ENCODE data around the gene RNF181. TPM values are rescaled to one million over a fixed set of nuclear protein-coding genes. Genes with fewer than 3 reads are reported as not detected.

The RNF181 gene
- total and polyA plus RNA-seq, 2 of the 8 experiments (the other 6 are each of a cell fraction or from before 2014, with no cell fraction given): 97.2 to 514 TPM

DNA sequence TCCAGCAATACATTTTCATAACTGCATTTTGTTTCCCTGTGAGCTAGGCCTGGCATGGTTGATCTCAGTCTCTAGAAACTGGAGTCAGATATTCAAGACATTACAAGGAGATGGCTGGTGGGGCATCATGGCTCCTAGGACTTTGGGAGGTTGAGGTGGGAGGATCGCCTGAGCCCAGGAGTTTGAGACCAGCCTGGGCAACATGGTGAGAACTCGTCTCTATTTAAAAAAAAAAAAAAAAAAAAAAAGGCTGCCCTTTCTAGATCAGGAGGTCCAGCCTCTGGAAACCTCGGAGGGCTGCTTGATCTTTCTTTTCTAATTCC lies 18.5 kb upstream of the RNF181 start (continued):
- TF ChIP-seq GABPA (IDR thresholded peaks at IDR 0.05; ENCODE audit: borderline replicate concordance, insufficient read depth, low read length) (no peak), CHD2 (IDR thresholded peaks at IDR 0.05; ENCODE audit: low read length) (no peak), RFX5 (IDR thresholded peaks at IDR 0.05; ENCODE audit: borderline replicate concordance, low read depth, low read length) (no peak), YY1 (IDR thresholded peaks at IDR 0.05; ENCODE audit: low read depth, low read length) (no peak), BCL11A (IDR thresholded peaks at IDR 0.05; ENCODE audit: low read depth in 2 of 2, low read length in 2 of 2) (no peak)
- TF ChIP-seq, protein P1, sequence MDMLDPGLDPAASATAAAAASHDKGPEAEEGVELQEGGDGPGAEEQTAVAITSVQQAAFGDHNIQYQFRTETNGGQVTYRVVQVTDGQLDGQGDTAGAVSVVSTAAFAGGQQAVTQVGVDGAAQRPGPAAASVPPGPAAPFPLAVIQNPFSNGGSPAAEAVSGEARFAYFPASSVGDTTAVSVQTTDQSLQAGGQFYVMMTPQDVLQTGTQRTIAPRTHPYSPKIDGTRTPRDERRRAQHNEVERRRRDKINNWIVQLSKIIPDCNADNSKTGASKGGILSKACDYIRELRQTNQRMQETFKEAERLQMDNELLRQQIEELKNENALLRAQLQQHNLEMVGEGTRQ (IDR thresholded peaks at IDR 0.05; ENCODE audit: low read length): no peak

All from H1 (cell line).